Activated T-cell treated with anti-CD3 and anti-CD28 coated beads, Interleukin-2, amount 50 U/mL, for 72 hours (primary cell): ENCODE results near the gene KIF18A. TPM values are rescaled to one million over a fixed set of nuclear protein-coding genes. Genes with fewer than 3 reads are reported as not detected.
"Not testable (repeated sequence)": the region's sequence is repeated elsewhere in the genome, so short reads cannot be mapped to it uniquely, and the experiment has no call there.

Experiments used
- ATAC-seq, 2 donors: fragments of 150-1000 bp; cut with Tn5 transposase; replicated peaks in 1 of 2; 2 replicates each; pipeline ENCODE4 v1.10.0; 2021; ENCODE audit warnings: moderate library complexity in 2 of 2, mild to moderate bottlenecking in 1 of 2
- DNase-seq, 2 donors: peaks; one replicate each; pipeline ENCODE4 v3.0.0; 2021 to 2022; ENCODE audit warnings: mixed read lengths in 1 of 2
- H3K27ac Mint-ChIP-seq: one replicate; pipeline ENCODE4 v1.8.0; 2022; ENCODE audit warnings: mild to moderate bottlenecking, moderate library complexity, mixed read lengths
- H3K27me3 Mint-ChIP-seq: one replicate; pipeline ENCODE4 v1.8.0; 2022; ENCODE audit warnings: low read depth, mixed read lengths
- H3K36me3 Mint-ChIP-seq, 2 donors: one replicate each; pipeline ENCODE4 v1.8.0; 2022; ENCODE audit warnings: mixed read lengths in 2 of 2, mild to moderate bottlenecking in 1 of 2; ENCODE audit not compliant: insufficient read depth in 2 of 2
- H3K4me1 Mint-ChIP-seq: one replicate; pipeline ENCODE4 v1.8.0; 2022; ENCODE audit warnings: low read depth, mixed read lengths
- H3K4me3 Mint-ChIP-seq, 2 donors: one replicate each; pipeline ENCODE4 v1.8.0; 2022; ENCODE audit warnings: mild to moderate bottlenecking in 2 of 2, mixed read lengths in 2 of 2, moderate library complexity in 2 of 2
- H3K9me3 Mint-ChIP-seq, 2 donors: one replicate each; pipeline ENCODE4 v1.8.0; 2022; ENCODE audit warnings: mixed read lengths in 2 of 2
- total RNA-seq, 2 donors: library from RNA; stranded (reverse); gene quantifications; one replicate each; pipeline ENCODE4 v1.2.3, GENCODE V29; 2022

Gene KIF18A
- total RNA-seq, 2 donors from 2014 or later = 26.6 to 29.2 TPM

GRCh38 chr11:28102300-28102699 is 5.7 kb downstream of the KIF18A start:
- H3K27ac Mint-ChIP-seq, ATAC-seq, H3K27me3 Mint-ChIP-seq, DNase-seq, H3K4me3 Mint-ChIP-seq, H3K9me3 Mint-ChIP-seq: not testable (repeated sequence)
- H3K4me1 Mint-ChIP-seq = peaks cover 26% of the 10 kb centered on the region
- peaks cover 0 to 12% of the 10 kb centered on the region in 2 donors for H3K36me3 Mint-ChIP-seq

- ATAC-seq (no peak), DNase-seq (no peak)
- no peaks in the 10 kb centered on the region for H3K9me3 Mint-ChIP-seq
- peaks cover 15% of the 10 kb centered on the region for H3K4me1 Mint-ChIP-seq
- no peak overlapping the region for H3K27ac Mint-ChIP-seq
- no peak overlapping the region for H3K4me3 Mint-ChIP-seq
- peaks cover 0 to 17% of the 10 kb centered on the region in 2 donors for H3K36me3 Mint-ChIP-seq
- no peaks in the 10 kb centered on the region for H3K27me3 Mint-ChIP-seq
Measured at GRCh38 chr11:28100665-28101064, 7.3 kb downstream of the KIF18A start.

GRCh38 chr11:28099715-28100114 is 8.2 kb downstream of the KIF18A start:
- Mint-ChIP-seq H3K36me3 (peaks cover 3 to 23% of the 10 kb centered on the region in 2 donors), H3K27ac (no peak overlapping the region), H3K9me3 (no peaks in the 10 kb centered on the region), H3K4me1 (peaks cover 12% of the 10 kb centered on the region), H3K27me3 (no peaks in the 10 kb centered on the region), H3K4me3 (no peak overlapping the region)
- DNase-seq = no peak
- no peak for ATAC-seq

DNA sequence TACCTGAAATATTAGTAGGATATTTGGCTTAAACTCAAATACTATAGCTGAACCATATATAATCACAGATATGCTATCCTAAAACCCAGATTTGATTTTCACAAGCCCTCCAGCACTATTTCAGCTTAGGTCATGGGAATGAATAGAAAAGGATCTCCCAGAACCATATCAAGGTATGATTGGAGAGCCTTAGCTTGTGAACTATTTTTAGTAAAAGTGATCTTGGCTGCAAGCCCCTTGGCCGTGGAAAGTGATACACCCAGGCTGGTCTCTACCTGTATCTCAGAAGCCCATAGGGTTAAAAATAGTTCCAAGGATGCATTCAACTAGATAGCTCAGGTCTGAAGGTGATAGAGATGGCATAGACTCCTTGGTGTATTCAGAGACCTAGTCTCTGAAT is 9.7 kb downstream of the KIF18A start:
- H3K27me3 Mint-ChIP-seq = no peaks in the 10 kb centered on the region
- no peak overlapping the region for H3K4me3 Mint-ChIP-seq
- no peak overlapping the region for H3K27ac Mint-ChIP-seq
- ATAC-seq = no peak
- DNase-seq = no peak
- no peaks in the 10 kb centered on the region for H3K9me3 Mint-ChIP-seq
- no peaks in the 10 kb centered on the region for H3K4me1 Mint-ChIP-seq
- peaks cover 5 to 32% of the 10 kb centered on the region in 2 donors for H3K36me3 Mint-ChIP-seq

GRCh38 chr11:28092786-28093185 is 15.2 kb downstream of the KIF18A start:
- H3K9me3 Mint-ChIP-seq = no peaks in the 10 kb centered on the region
- H3K27ac Mint-ChIP-seq = no peak overlapping the region
- peaks cover 5 to 25% of the 10 kb centered on the region in 2 donors for H3K36me3 Mint-ChIP-seq
- DNase-seq (no peak), ATAC-seq (no peak)
- H3K27me3 Mint-ChIP-seq = no peaks in the 10 kb centered on the region
- no peak overlapping the region for H3K4me3 Mint-ChIP-seq
- no peaks in the 10 kb centered on the region for H3K4me1 Mint-ChIP-seq

- H3K4me3 Mint-ChIP-seq = no peak overlapping the region
- H3K9me3 Mint-ChIP-seq = peaks cover 0 to 1% of the 10 kb centered on the region in 2 donors
- ATAC-seq = no peak
- H3K27ac Mint-ChIP-seq = no peak overlapping the region
- H3K27me3 Mint-ChIP-seq = no peaks in the 10 kb centered on the region
- H3K4me1 Mint-ChIP-seq = no peaks in the 10 kb centered on the region
- H3K36me3 Mint-ChIP-seq = peaks cover 7 to 18% of the 10 kb centered on the region in 2 donors
- no peak for DNase-seq
Measured at GRCh38 chr11:28090052-28090749, 17.8 kb downstream of the KIF18A start.

DNA sequence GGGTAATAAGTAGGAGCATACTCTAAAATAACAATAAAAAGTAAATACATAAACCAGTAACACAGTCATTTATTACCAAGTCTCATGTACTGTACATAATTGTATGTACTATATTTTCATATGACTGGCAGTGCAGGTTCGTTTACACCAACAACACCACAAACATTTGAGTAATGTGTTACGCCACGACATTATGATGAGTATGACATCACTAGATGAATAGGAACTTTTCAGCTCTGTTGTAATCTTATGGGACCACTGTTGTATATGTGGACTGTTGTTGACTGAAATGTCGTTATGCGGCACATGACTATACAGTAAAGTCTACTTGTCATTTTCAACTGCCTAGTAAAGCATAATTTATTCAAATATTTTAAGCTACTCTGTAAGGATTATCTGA is 18.6 kb downstream of the KIF18A start:
- DNase-seq = no peak
- Mint-ChIP-seq H3K4me1 (no peaks in the 10 kb centered on the region), H3K27ac (no peak overlapping the region), H3K27me3 (no peaks in the 10 kb centered on the region), H3K9me3 (peaks cover 0 to 1% of the 10 kb centered on the region in 2 donors), H3K36me3 (peaks cover 6 to 16% of the 10 kb centered on the region in 2 donors), H3K4me3 (no peak overlapping the region)
- no peak for ATAC-seq

DNA sequence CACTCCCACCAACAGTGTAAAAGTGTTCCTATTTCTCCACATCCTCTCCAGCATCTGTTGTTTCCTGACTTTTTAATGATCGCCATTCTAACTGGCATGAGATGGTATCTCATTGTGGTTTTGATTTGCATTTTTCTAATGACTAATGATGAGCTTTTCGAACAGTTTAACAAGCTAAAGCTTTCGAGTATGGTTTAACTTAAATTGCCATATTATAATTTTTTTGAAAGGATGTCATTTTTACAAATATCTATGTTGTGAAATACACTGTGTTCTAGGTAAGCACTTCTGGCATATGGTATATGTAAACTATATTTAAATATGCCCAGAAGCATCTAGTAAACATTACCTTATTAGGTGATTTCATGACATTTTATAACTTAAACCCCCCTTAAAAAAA is 20.3 kb downstream of the KIF18A start:
- DNase-seq, ATAC-seq, H3K9me3 Mint-ChIP-seq, H3K4me3 Mint-ChIP-seq, H3K4me1 Mint-ChIP-seq, H3K27ac Mint-ChIP-seq, H3K27me3 Mint-ChIP-seq: not testable (repeated sequence)
- peaks cover 5 to 11% of the 10 kb centered on the region in 2 donors for H3K36me3 Mint-ChIP-seq

DNA sequence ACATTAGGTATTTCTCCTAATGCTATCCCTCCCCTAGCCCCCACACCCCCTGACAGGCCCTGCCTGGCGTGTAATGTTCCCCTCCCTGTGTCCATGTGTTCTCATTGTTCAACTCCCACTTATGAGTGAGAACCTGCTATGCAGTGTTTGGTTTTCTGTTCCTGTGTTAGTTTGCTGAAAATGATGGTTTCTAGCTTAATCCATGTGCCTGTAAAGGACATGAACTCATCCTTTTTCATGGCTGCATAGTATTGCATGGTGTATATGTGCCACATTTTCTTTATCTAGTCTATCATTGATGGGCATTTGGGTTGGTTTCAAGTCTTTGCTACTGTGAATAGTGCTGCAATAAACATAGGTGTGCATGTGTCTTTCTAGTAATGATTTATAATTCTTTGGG is 20.8 kb downstream of the KIF18A start:
- H3K9me3 Mint-ChIP-seq, ATAC-seq, H3K4me3 Mint-ChIP-seq, DNase-seq, H3K4me1 Mint-ChIP-seq, H3K27ac Mint-ChIP-seq, H3K27me3 Mint-ChIP-seq: not testable (repeated sequence)
- peaks cover 5 to 12% of the 10 kb centered on the region in 2 donors for H3K36me3 Mint-ChIP-seq

- H3K4me1 Mint-ChIP-seq = no peaks in the 10 kb centered on the region
- H3K36me3 Mint-ChIP-seq = peaks cover 7 to 16% of the 10 kb centered on the region in 2 donors
- H3K4me3 Mint-ChIP-seq = no peak overlapping the region
- no peak overlapping the region for H3K27ac Mint-ChIP-seq
- DNase-seq = no peak
- H3K27me3 Mint-ChIP-seq = no peaks in the 10 kb centered on the region
- peaks cover 0 to 1% of the 10 kb centered on the region in 2 donors for H3K9me3 Mint-ChIP-seq
- ATAC-seq = no peak
Measured at GRCh38 chr11:28086569-28086968, 21.4 kb downstream of the KIF18A start.

- Mint-ChIP-seq H3K4me3 (no peak overlapping the region), H3K4me1 (no peaks in the 10 kb centered on the region), H3K27ac (no peak overlapping the region), H3K27me3 (no peaks in the 10 kb centered on the region), H3K9me3 (peaks cover 0 to 1% of the 10 kb centered on the region in 2 donors), H3K36me3 (peaks cover 9 to 18% of the 10 kb centered on the region in 2 donors)
- no peak for DNase-seq
- ATAC-seq = no peak
Measured at GRCh38 chr11:28083118-28083517, 24.8 kb downstream of the KIF18A start.

DNA sequence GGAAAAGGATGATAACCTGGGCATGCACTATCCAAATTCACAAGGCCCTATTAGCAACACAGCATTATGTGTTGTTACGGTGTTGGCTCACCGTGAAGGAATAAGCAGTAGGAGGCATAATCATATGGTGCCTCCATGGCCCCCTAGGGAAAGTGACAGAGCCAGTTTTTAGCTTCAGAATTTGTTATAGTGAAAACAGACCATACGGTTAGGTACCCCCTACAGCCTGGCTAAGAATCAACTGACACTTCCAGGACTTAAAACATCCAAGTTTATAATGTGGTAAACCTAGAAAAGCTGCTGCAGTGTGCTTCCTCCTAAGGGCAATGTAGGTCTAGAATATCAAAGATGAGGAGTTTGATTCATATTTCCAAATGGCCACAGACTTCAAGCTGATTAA is 30.4 kb downstream of the KIF18A start:
- Mint-ChIP-seq H3K36me3 (peaks cover 4 to 27% of the 10 kb centered on the region in 2 donors), H3K9me3 (no peaks in the 10 kb centered on the region), H3K4me1 (no peaks in the 10 kb centered on the region), H3K4me3 (no peak overlapping the region), H3K27me3 (no peaks in the 10 kb centered on the region), H3K27ac (no peak overlapping the region)
- DNase-seq = no peak
- ATAC-seq = no peak

GRCh38 chr11:28072321-28072720 is 35.6 kb downstream of the KIF18A start:
- Mint-ChIP-seq H3K4me3 (no peak overlapping the region), H3K27ac (no peak overlapping the region), H3K27me3 (no peaks in the 10 kb centered on the region), H3K9me3 (no peaks in the 10 kb centered on the region), H3K4me1 (no peaks in the 10 kb centered on the region), H3K36me3 (peaks cover 0 to 29% of the 10 kb centered on the region in 2 donors)
- no peak for DNase-seq
- no peak for ATAC-seq

- H3K4me3 Mint-ChIP-seq = no peak overlapping the region
- no peak overlapping the region for H3K27ac Mint-ChIP-seq
- no peaks in the 10 kb centered on the region for H3K4me1 Mint-ChIP-seq
- H3K27me3 Mint-ChIP-seq = no peaks in the 10 kb centered on the region
- peaks cover 0 to 25% of the 10 kb centered on the region in 2 donors for H3K36me3 Mint-ChIP-seq
- no peak for ATAC-seq
- DNase-seq = no peak
- H3K9me3 Mint-ChIP-seq = no peaks in the 10 kb centered on the region
Measured at GRCh38 chr11:28071305-28071704, 36.7 kb downstream of the KIF18A start.
